Measurements from ENCODE around the gene PCDHA6. TPM values are rescaled to one million over a fixed set of nuclear protein-coding genes. Genes with fewer than 3 reads are reported as not detected.
"Not testable (repeated sequence)": the region's sequence is repeated elsewhere in the genome, so short reads cannot be mapped to it uniquely, and the experiment has no call there.

Gene PCDHA6
- total RNA-seq, 1 experiment from 2014 or later = not detected

GRCh38 chr5:140801494-140801841 is 26.3 kb upstream of the PCDHA6 start:
- H3K4me1 ChIP-seq (replicated peaks) = no peaks in the 10 kb centered on the region
- H3K36me3 ChIP-seq = no peaks in the 10 kb centered on the region
- H3K27ac ChIP-seq = no peak overlapping the region
- no peak for DNase-seq (ENCODE audit: low read depth in 1 of 2, low spot score in 2 of 2)
- no peak overlapping the region for H3K4me3 ChIP-seq
- H3K9me3 ChIP-seq (replicated peaks) = peaks cover 18% of the 10 kb centered on the region
- no peaks in the 10 kb centered on the region for H3K27me3 ChIP-seq (replicated peaks)

- H3K4me1 ChIP-seq (replicated peaks); H3K4me3 ChIP-seq; H3K27ac ChIP-seq; H3K36me3 ChIP-seq; H3K27me3 ChIP-seq (replicated peaks); DNase-seq (ENCODE audit: low read depth in 1 of 2, low spot score in 2 of 2): not testable (repeated sequence)
- peaks cover 11% of the 10 kb centered on the region; the same call in 1 of the 2 replicates for H3K9me3 ChIP-seq (replicated peaks)
These were observed 25.4 kb upstream of the PCDHA6 start for GRCh38 chr5:140802381-140802780.

DNA sequence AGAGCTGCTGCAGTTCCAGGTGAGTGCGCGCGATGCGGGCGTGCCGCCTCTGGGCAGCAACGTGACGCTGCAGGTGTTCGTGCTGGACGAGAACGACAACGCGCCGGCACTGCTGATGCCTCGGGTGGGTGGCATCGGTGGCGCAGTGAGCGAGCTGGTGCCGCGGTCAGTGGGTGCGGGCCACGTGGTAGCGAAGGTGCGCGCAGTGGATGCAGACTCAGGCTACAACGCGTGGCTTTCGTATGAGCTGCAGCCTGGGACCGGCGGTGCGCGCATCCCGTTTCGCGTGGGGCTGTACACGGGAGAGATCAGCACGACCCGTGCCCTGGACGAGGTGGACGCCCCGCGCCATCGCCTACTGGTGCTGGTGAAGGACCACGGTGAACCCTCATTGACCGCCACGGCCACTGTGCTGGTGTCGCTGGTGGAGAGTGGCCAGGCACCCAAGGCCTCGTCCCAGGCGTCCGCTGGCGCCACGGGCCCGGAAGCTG is 24.9 kb upstream of the PCDHA6 start:
- H3K4me3 ChIP-seq = no peak overlapping the region
- DNase-seq (ENCODE audit: low read depth in 1 of 2, low spot score in 2 of 2) = no peak
- no peaks in the 10 kb centered on the region for H3K36me3 ChIP-seq
- H3K4me1 ChIP-seq (replicated peaks) = no peaks in the 10 kb centered on the region
- H3K27me3 ChIP-seq (replicated peaks) = no peaks in the 10 kb centered on the region
- H3K27ac ChIP-seq = no peak overlapping the region
- H3K9me3 ChIP-seq (replicated peaks) = peaks cover 13% of the 10 kb centered on the region; the same call in 1 of the 2 replicates

DNA sequence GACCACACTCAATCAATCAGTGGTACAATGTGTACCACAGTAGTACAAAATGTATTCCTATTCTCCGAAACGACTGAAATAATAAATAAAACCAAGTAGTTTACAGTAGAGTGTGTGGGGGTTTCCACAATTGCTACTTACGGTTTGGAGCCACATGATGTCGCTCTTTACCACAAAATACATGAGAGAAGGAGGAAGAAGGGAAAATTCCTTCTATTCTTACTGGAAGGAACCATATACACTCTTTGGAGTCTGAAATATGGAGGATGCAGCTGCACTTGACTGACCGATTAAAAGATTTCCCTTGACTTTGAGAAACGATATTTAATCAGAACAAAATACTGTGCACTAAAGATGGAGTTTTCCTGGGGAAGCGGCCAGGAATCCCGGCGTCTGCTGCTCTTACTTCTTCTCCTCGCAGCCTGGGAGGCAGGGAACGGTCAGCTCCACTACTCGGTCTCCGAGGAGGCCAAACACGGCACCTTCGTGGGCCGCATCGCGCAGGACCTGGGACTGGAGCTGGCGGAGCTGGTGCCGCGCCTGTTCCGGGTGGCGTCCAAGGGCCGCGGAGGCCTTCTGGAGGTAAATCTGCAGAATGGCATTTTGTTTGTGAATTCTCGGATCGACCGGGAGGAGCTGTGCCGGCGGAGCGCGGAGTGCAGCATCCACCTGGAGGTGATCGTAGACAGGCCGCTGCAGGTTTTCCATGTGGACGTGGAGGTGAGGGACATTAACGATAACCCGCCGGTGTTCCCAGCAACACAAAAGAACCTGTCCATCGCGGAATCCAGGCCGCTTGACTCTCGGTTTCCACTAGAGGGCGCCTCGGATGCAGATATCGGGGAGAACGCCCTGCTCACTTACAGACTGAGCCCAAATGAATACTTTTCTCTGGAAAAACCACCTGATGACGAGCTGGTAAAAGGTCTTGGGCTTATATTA is 20.7 kb upstream of the PCDHA6 start, which contains the start of gene PCDHA4:
Gene PCDHA4, plus strand, starts transcription at position 235 of the 942 bp plus-strand sequence.
- Histone ChIP-seq H3K4me1 (replicated peaks) (no peaks in the 10 kb centered on the region), H3K4me3 (peak within 1 kb of the TSS; percentile 24), H3K36me3 (no peaks in the 10 kb centered on the region), H3K27me3 (replicated peaks) (no peaks in the 10 kb centered on the region), H3K9me3 (replicated peaks) (peaks cover 13% of the 10 kb centered on the region), H3K27ac (no peak within 1 kb of the TSS)
- peak in 1 of 2 experiments; percentile 29 for DNase-seq (ENCODE audit: low read depth in 1 of 2, low spot score in 2 of 2)

DNA sequence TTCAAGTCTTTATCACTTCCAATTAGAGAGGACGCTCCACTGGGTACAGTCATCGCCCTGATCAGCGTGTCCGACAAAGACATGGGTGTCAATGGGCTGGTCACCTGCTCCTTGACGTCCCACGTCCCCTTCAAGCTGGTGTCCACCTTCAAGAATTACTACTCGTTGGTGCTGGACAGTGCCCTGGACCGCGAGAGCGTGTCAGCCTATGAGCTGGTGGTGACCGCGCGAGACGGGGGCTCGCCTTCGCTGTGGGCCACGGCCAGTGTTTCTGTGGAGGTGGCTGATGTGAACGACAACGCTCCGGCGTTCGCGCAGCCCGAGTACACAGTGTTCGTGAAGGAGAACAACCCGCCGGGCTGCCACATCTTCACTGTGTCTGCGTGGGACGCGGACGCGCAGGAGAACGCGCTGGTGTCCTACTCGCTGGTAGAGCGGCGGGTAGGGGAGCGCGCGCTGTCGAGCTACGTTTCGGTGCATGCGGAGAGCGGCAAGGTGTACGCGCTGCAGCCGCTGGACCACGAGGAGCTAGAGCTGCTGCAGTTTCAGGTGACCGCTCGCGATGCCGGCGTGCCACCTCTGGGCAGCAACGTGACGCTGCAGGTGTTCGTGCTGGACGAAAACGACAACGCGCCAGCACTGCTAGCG is 19.4 kb upstream of the PCDHA6 start:
- not testable (repeated sequence) for H3K4me3 ChIP-seq; H3K4me1 ChIP-seq (replicated peaks); H3K27ac ChIP-seq; H3K36me3 ChIP-seq; H3K27me3 ChIP-seq (replicated peaks); DNase-seq (ENCODE audit: low read depth in 1 of 2, low spot score in 2 of 2)
- H3K9me3 ChIP-seq (replicated peaks) = peaks cover 13% of the 10 kb centered on the region; the same call in 1 of the 2 replicates

DNA sequence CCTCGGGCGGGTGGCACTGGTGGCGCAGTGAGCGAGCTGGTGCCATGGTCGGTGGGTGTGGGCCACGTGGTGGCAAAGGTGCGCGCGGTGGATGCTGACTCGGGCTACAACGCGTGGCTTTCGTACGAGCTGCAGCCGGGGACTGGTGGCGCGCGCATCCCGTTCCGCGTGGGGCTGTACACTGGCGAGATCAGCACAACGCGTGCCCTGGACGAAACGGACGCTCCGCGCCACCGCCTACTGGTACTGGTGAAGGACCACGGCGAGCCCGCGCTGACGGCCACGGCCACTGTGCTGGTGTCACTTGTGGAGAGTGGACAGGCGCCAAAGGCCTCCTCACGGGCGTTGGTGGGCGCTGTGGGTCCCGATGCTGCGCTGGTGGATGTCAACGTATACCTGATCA is 18.9 kb upstream of the PCDHA6 start:
- Histone ChIP-seq H3K4me1 (replicated peaks) (no peaks in the 10 kb centered on the region), H3K9me3 (replicated peaks) (peaks cover 13% of the 10 kb centered on the region; the same call in 1 of the 2 replicates), H3K27me3 (replicated peaks) (no peaks in the 10 kb centered on the region), H3K27ac (no peak overlapping the region), H3K4me3 (no peak overlapping the region), H3K36me3 (no peaks in the 10 kb centered on the region)
- no peak for DNase-seq (ENCODE audit: low read depth in 1 of 2, low spot score in 2 of 2)

GRCh38 chr5:140821375-140822280 is 6.1 kb upstream of the PCDHA6 start, which contains the start of gene PCDHA5:
Gene PCDHA5 (plus strand): TSS chr5:140821613.
- H3K36me3 ChIP-seq = no peaks in the 10 kb centered on the region

GRCh38 chr5:140822281-140822629 is 5.5 kb upstream of the PCDHA6 start:
- no peak overlapping the region for H3K27ac ChIP-seq
- no peak for DNase-seq (ENCODE audit: low read depth in 1 of 2, low spot score in 2 of 2)
- no peaks in the 10 kb centered on the region for H3K9me3 ChIP-seq (replicated peaks)
- no peaks in the 10 kb centered on the region for H3K4me1 ChIP-seq (replicated peaks)
- no peaks in the 10 kb centered on the region for H3K36me3 ChIP-seq
- H3K4me3 ChIP-seq = no peak overlapping the region
- H3K27me3 ChIP-seq (replicated peaks) = no peaks in the 10 kb centered on the region; the same call in 1 of the 2 replicates

More at GRCh38 chr5:140821375-140822280, 6.1 kb upstream of the PCDHA6 start, which contains the start of gene PCDHA5:
- no peak for DNase-seq (ENCODE audit: low read depth in 1 of 2, low spot score in 2 of 2)
- H3K27ac ChIP-seq = no peak within 1 kb of the TSS
- no peaks in the 10 kb centered on the region; the same call in 1 of the 2 replicates for H3K27me3 ChIP-seq (replicated peaks)
- H3K9me3 ChIP-seq (replicated peaks) = no peaks in the 10 kb centered on the region
- H3K4me3 ChIP-seq = no peak within 1 kb of the TSS
- H3K4me1 ChIP-seq (replicated peaks) = no peaks in the 10 kb centered on the region

GRCh38 chr5:140822969-140823368 is 4.8 kb upstream of the PCDHA6 start:
- H3K4me3 ChIP-seq; H3K4me1 ChIP-seq (replicated peaks); DNase-seq (ENCODE audit: low read depth in 1 of 2, low spot score in 2 of 2); H3K9me3 ChIP-seq (replicated peaks); H3K27me3 ChIP-seq (replicated peaks); H3K36me3 ChIP-seq; H3K27ac ChIP-seq: not testable (repeated sequence)

DNA sequence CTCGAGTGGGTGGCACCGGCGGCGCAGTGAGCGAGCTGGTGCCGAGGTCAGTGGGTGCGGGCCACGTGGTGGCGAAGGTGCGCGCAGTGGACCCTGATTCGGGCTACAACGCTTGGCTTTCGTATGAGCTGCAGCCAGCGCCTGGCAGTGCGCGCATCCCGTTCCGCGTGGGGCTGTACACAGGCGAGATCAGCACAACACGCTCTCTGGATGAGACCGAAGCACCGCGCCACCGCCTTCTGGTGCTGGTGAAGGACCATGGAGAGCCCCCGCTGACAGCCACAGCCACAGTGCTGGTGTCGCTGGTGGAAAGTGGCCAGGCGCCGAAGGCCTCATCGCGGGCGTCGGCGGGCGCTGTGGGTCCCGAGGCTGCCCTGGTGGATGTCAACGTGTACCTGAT is 4.3 kb upstream of the PCDHA6 start:
- H3K27ac ChIP-seq = no peak overlapping the region
- H3K9me3 ChIP-seq (replicated peaks) = no peaks in the 10 kb centered on the region
- no peaks in the 10 kb centered on the region for H3K4me1 ChIP-seq (replicated peaks)
- DNase-seq (ENCODE audit: low read depth in 1 of 2, low spot score in 2 of 2) = no peak
- no peaks in the 10 kb centered on the region for H3K36me3 ChIP-seq
- no peaks in the 10 kb centered on the region; the same call in 1 of the 2 replicates for H3K27me3 ChIP-seq (replicated peaks)
- H3K4me3 ChIP-seq = no peak overlapping the region

- Histone ChIP-seq H3K27me3 (replicated peaks) (no peaks in the 10 kb centered on the region), H3K36me3 (no peaks in the 10 kb centered on the region), H3K4me1 (replicated peaks) (no peaks in the 10 kb centered on the region), H3K27ac (no peak overlapping the region), H3K9me3 (replicated peaks) (peaks cover 5% of the 10 kb centered on the region; the same call in 1 of the 2 replicates), H3K4me3 (no peak overlapping the region)
- no peak for DNase-seq (ENCODE audit: low read depth in 1 of 2, low spot score in 2 of 2)
These were observed 590 bp downstream of the PCDHA6 start for GRCh38 chr5:140828362-140828737.

DNA sequence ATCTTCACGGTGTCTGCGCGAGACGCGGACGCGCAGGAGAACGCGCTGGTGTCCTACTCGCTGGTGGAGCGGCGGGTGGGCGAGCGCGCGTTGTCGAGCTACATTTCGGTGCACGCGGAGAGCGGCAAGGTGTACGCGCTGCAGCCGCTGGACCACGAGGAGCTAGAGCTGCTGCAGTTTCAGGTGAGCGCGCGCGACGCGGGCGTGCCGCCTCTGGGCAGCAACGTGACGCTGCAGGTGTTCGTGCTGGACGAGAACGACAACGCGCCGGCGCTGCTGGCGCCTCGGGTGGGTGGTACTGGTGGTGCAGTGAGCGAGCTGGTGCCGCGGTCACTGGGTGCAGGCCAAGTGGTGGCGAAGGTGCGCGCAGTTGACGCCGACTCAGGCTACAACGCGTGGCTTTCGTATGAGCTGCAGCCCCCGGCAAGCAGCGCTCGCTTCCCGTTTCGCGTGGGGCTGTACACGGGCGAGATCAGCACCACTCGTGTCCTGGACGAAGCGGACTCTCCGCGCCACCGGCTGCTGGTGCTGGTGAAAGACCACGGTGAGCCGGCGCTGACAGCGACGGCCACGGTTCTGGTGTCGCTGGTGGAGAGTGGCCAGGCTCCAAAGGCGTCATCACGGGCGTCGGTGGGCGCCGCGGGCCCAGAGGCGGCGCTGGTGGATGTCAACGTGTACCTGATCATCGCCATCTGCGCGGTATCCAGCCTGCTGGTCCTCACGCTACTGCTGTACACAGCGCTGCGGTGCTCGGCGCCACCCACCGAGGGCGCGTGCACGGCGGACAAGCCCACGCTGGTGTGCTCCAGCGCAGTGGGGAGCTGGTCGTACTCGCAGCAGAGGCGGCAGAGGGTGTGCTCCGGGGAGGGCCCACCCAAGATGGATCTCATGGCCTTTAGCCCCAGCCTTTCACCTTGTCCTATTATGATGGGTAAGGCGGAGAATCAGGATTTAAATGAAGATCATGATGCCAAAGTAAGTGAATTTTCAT is 2.0 kb downstream of the PCDHA6 start:
- DNase-seq (ENCODE audit: low read depth in 1 of 2, low spot score in 2 of 2); H3K9me3 ChIP-seq (replicated peaks); H3K36me3 ChIP-seq; H3K27me3 ChIP-seq (replicated peaks); H3K4me1 ChIP-seq (replicated peaks); H3K27ac ChIP-seq; H3K4me3 ChIP-seq: not testable (repeated sequence)

All from SJSA1 (cell line).